BLaER1 (cell line): Measurements from ENCODE around the gene CD19.
A peak's percentile ranks its signal among the peaks of the same experiment; 100 is the strongest.

Experiments
- H3K27ac ChIP-seq: shearing (Covaris generic); formaldehyde crosslinking; 2 replicates; pipeline ENCODE4 v1.8.1; 2022
- H3K27me3 ChIP-seq: shearing (Covaris generic); formaldehyde crosslinking; 2 replicates; pipeline ENCODE4 v1.8.1; 2022
- H3K36me3 ChIP-seq: shearing (Covaris generic); formaldehyde crosslinking; 2 replicates; pipeline ENCODE4 v1.8.1; 2022
- H3K4me1 ChIP-seq: shearing (Covaris generic); formaldehyde crosslinking; 2 replicates; pipeline ENCODE4 v1.8.1; 2022
- H3K4me2 ChIP-seq: shearing (Covaris generic); formaldehyde crosslinking; 2 replicates; pipeline ENCODE4 v1.8.1; 2022
- H3K4me3 ChIP-seq: shearing (Covaris generic); formaldehyde crosslinking; 2 replicates; pipeline ENCODE4 v1.8.1; 2022
- H3K9ac ChIP-seq: shearing (Covaris generic); formaldehyde crosslinking; 2 replicates; pipeline ENCODE4 v1.8.1; 2022
- H3K9me3 ChIP-seq: shearing (Covaris generic); formaldehyde crosslinking; 2 replicates; pipeline ENCODE4 v1.8.1; 2022
- H4K20me1 ChIP-seq: shearing (Covaris generic); formaldehyde crosslinking; 2 replicates; pipeline ENCODE4 v1.8.1; 2022
- Cebpa-rat ChIP-seq: shearing (Covaris generic); IDR thresholded peaks from 2 replicates; pipeline ENCODE4 v1.8.1; 2022

Gene CD19

GRCh38 chr16:28984619-28985135, 52.9 kb downstream of the CD19 start, which contains the start of gene LAT:
TSS of gene LAT (plus strand) at chr16:28985052. CDS start at chr16:28985418, 366 bp downstream.
- peaks cover 63% of the 10 kb centered on the region for H3K4me1 ChIP-seq
- peak within 1 kb of the TSS; percentile 57 for H3K9ac ChIP-seq
- H3K4me2 ChIP-seq: peak within 1 kb of the TSS; percentile 97
- peaks cover 11% of the 10 kb centered on the region for H3K9me3 ChIP-seq
- H3K36me3 ChIP-seq: peaks cover 62% of the 10 kb centered on the region
- H3K27me3 ChIP-seq: no peaks in the 10 kb centered on the region
- H3K4me3 ChIP-seq: peak within 1 kb of the TSS; percentile 60
- H4K20me1 ChIP-seq: no peaks in the 10 kb centered on the region
- peak within 1 kb of the TSS; percentile 63 for H3K27ac ChIP-seq
- TF ChIP-seq Cebpa-rat: no peak

- Histone ChIP-seq H3K9me3 (peaks cover 11% of the 10 kb centered on the region), H3K27me3 (no peaks in the 10 kb centered on the region), H3K4me3 (peak overlapping the region; percentile 60), H3K27ac (peak overlapping the region; percentile 57), H3K9ac (peak overlapping the region; percentile 1; the same call in 1 of the 2 replicates), H3K36me3 (peaks cover 60% of the 10 kb centered on the region), H3K4me2 (peak overlapping the region; percentile 97), H3K4me1 (peaks cover 71% of the 10 kb centered on the region), H4K20me1 (no peaks in the 10 kb centered on the region)
- TF ChIP-seq Cebpa-rat: no peak
Measured at GRCh38 chr16:28985211-28986041, 53.7 kb downstream of the CD19 start.

GRCh38 chr16:28986046-28986445, 54.3 kb downstream of the CD19 start:
- Histone ChIP-seq H3K4me3 (0 out of 2 replicates have a peak overlapping the region, but pooled peaks have one; percentile 60), H3K4me1 (peaks cover 75% of the 10 kb centered on the region), H3K27me3 (no peaks in the 10 kb centered on the region), H3K4me2 (peak overlapping the region; percentile 97), H3K9me3 (peaks cover 11% of the 10 kb centered on the region), H3K36me3 (peaks cover 57% of the 10 kb centered on the region), H3K9ac (peak overlapping the region; percentile 1; the same call in 1 of the 2 replicates), H3K27ac (peak overlapping the region; percentile 57), H4K20me1 (no peaks in the 10 kb centered on the region)
- no peak for TF ChIP-seq Cebpa-rat

- no peaks in the 10 kb centered on the region for H3K27me3 ChIP-seq
- H3K4me1 ChIP-seq: peaks cover 75% of the 10 kb centered on the region
- TF ChIP-seq Cebpa-rat: no peak
- no peaks in the 10 kb centered on the region for H4K20me1 ChIP-seq
- no peak overlapping the region for H3K4me3 ChIP-seq
- H3K36me3 ChIP-seq: peaks cover 52% of the 10 kb centered on the region
- H3K4me2 ChIP-seq: peak overlapping the region; percentile 97
- H3K27ac ChIP-seq: peak overlapping the region; percentile 57; the same call in 1 of the 2 replicates
- H3K9me3 ChIP-seq: peaks cover 11% of the 10 kb centered on the region
- no peak overlapping the region for H3K9ac ChIP-seq
Measured at GRCh38 chr16:28986492-28986891, 54.7 kb downstream of the CD19 start.

DNA sequence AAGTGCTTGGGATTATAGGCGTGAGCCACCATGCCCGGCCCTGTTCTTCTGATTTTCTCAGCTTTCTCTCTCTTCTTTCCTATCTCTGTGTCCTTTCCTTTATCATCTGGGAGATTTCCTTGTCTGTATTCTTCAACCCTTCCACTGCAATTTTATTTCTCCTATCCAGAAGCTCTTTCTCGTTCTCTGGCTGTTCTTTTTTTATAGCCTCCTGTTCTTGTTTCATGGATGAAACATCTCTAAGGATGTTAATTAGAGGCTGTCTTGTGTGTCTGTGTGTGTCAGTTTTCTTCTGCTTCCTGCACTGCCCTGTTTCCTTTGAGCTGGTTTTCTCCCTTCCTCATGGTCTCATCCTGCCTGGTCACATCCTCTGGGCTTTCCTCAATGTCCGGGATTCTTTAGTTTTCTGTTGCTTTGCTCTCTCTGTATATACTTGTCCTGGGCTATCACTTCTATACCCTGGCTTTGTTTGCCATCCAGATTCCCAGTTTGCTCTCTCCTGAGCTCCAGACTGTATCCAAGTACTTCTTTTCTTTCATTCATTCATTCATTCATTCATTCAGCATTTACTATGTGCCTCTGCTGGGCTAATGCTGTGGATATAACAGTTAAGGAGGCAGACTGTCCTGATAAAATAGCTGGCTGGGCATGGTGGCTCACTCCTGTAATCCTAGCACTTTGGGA, 55.5 kb downstream of the CD19 start:
- Histone ChIP-seq H3K4me1 (peaks cover 75% of the 10 kb centered on the region), H3K9me3 (peaks cover 11% of the 10 kb centered on the region), H3K27me3 (no peaks in the 10 kb centered on the region), H3K4me3 (no peak overlapping the region), H3K27ac (peak overlapping the region; percentile 77; the same call in 1 of the 2 replicates), H3K36me3 (peaks cover 44% of the 10 kb centered on the region), H3K4me2 (peak overlapping the region; percentile 78), H3K9ac (no peak overlapping the region), H4K20me1 (no peaks in the 10 kb centered on the region)
- no peak for TF ChIP-seq Cebpa-rat
